Sigmoid colon (tissue), 4 donors: ENCODE measurements around the gene TBC1D8.

Experiments
- EP300 ChIP-seq, 4 donors: sonication (generic); formaldehyde crosslinking; IDR thresholded peaks; one replicate each; pipeline ENCODE4 v1.6.1; 2017; ENCODE audit warnings: antibody characterized with exemption in 4 of 4
- POLR2A ChIP-seq, 2 donors: fragments of 450-650 bp; IDR thresholded peaks; one replicate each; pipeline ENCODE4 v1.6.1; 2016; ENCODE audit warnings: antibody characterized with exemption in 2 of 2, mild to moderate bottlenecking in 2 of 2, moderate library complexity in 2 of 2
- TF ChIP-seq, protein P1 (sequence below), 4 experiments: fragments of 450-650 bp in 3 of 4; fragments of 200-600 bp in 1 of 4; IDR thresholded peaks; one replicate each; pipeline ENCODE4 v1.5.1; 2016 to 2019; ENCODE audit warnings: antibody characterized with exemption in 4 of 4, mild to moderate bottlenecking in 3 of 4, moderate library complexity in 2 of 4

GRCh38 chr2:101096619-101097142 lies 54.5 kb downstream of the TBC1D8 start:
- no peak for TF ChIP-seq EP300 (IDR thresholded peaks at IDR 0.05)
- TF ChIP-seq, protein P1, sequence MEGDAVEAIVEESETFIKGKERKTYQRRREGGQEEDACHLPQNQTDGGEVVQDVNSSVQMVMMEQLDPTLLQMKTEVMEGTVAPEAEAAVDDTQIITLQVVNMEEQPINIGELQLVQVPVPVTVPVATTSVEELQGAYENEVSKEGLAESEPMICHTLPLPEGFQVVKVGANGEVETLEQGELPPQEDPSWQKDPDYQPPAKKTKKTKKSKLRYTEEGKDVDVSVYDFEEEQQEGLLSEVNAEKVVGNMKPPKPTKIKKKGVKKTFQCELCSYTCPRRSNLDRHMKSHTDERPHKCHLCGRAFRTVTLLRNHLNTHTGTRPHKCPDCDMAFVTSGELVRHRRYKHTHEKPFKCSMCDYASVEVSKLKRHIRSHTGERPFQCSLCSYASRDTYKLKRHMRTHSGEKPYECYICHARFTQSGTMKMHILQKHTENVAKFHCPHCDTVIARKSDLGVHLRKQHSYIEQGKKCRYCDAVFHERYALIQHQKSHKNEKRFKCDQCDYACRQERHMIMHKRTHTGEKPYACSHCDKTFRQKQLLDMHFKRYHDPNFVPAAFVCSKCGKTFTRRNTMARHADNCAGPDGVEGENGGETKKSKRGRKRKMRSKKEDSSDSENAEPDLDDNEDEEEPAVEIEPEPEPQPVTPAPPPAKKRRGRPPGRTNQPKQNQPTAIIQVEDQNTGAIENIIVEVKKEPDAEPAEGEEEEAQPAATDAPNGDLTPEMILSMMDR (IDR thresholded peaks at IDR 0.05): no peak
- no peak for TF ChIP-seq POLR2A (IDR thresholded peaks at IDR 0.05)
